Keratinocyte (primary cell): ENCODE data around the gene OR13J1.

Experiments
- CTCF ChIP-seq, 3 experiments: IDR thresholded peaks in 1 of 3; conservative IDR thresholded peaks in 1 of 3; optimal IDR thresholded peaks in 1 of 3; 2 replicates in 2 of 3; 3 replicates in 1 of 3; pipeline versions ENCODE3 to v1.5.1; 2011; ENCODE audit warnings: low read length in 3 of 3, mild to moderate bottlenecking in 3 of 3, moderate library complexity in 2 of 3, control low read depth in 1 of 3, inconsistent platforms in 1 of 3; ENCODE audit not compliant: insufficient read depth in 2 of 3; ENCODE audit errors: extremely low read depth in 1 of 3
- EZH2 ChIP-seq: IDR thresholded peaks from one replicate; pipeline ENCODE4 v1.6.1; 2012; ENCODE audit warnings: inconsistent platforms, mild to moderate bottlenecking, low read length, moderate library complexity

- TF ChIP-seq CTCF (optimal IDR thresholded peaks at IDR 0.05 in 1 of 3, IDR thresholded peaks at IDR 0.05 in 1 of 3, conservative IDR thresholded peaks at IDR 0.05 in 1 of 3; ENCODE audit: extremely low read depth in 1 of 3, insufficient read depth in 2 of 3, low read length in 3 of 3) (no peak), EZH2 (no peak)
Measured at GRCh38 chr9:35905051-35905781, 35.0 kb upstream of the OR13J1 start.
